Mucosa of descending colon (tissue), 3 donors: ENCODE results near the gene CBFA2T3. TPM values are rescaled to one million over a fixed set of nuclear protein-coding genes. Genes with fewer than 3 reads are reported as not detected.

Source experiments
- ATAC-seq: fragments of 200-7000 bp; cut with Tn5 transposase; one replicate; pipeline ENCODE4 v1.9.1; 2020; ENCODE audit warnings: mild to moderate bottlenecking, moderate library complexity
- DNase-seq, 3 donors: peaks; one replicate each; pipeline ENCODE4 v3.0.0-alpha.2; 2020
- H3K36me3 ChIP-seq: fragments of 200-600 bp; one replicate; pipeline ENCODE4 v1.8.0; 2021; ENCODE audit warnings: low read depth, mild to moderate bottlenecking
- H3K4me1 ChIP-seq: fragments of 200-600 bp; one replicate; pipeline ENCODE4 v1.8.0; 2021; ENCODE audit warnings: low read depth, mild to moderate bottlenecking
- H3K4me3 ChIP-seq: fragments of 200-600 bp; one replicate; pipeline ENCODE4 v1.8.0; 2021; ENCODE audit warnings: mild to moderate bottlenecking
- H3K9me3 ChIP-seq: fragments of 200-600 bp; one replicate; pipeline ENCODE4 v1.8.0; 2021; ENCODE audit warnings: mild to moderate bottlenecking
- CTCF ChIP-seq: fragments of 200-600 bp; IDR thresholded peaks from one replicate; pipeline ENCODE4 v1.8.0; 2022; ENCODE audit warnings: antibody characterized with exemption, mild to moderate bottlenecking
- intact Hi-C, 2 donors: fragments of 100-400 bp; cut with DNase I in 1 of 2; cut with micrococcal nuclease in 1 of 2; formaldehyde crosslinking; loops; one replicate each; pipeline versions ENCODE4 v1.11.0 to v1.11.1; 2022; cut with DNase I, micrococcal nuclease
- total RNA-seq, 3 donors: library from RNA; stranded (reverse); fragmentation: NEBNext Ultra II Directional in 2 of 3; extraction: Animal tissue kit (Norgen Biotek cat#: 25700) in 2 of 3; gene quantifications; one replicate each; pipeline versions ENCODE4 v1.2.1 to v1.2.4, GENCODE V29; 2021 to 2023
- donor health status: DM: no; HTN: no; CAD: no; lungs with moderate emphysema.
- donor health status: DM: no; HTN: no; CAD: no.
- donor health status: DM: no; HTN: yes; CAD: no.

The CBFA2T3 gene
- total RNA-seq, 3 donors from 2014 or later, result 6.9 to 12.8 (median 8.4) TPM

DNA sequence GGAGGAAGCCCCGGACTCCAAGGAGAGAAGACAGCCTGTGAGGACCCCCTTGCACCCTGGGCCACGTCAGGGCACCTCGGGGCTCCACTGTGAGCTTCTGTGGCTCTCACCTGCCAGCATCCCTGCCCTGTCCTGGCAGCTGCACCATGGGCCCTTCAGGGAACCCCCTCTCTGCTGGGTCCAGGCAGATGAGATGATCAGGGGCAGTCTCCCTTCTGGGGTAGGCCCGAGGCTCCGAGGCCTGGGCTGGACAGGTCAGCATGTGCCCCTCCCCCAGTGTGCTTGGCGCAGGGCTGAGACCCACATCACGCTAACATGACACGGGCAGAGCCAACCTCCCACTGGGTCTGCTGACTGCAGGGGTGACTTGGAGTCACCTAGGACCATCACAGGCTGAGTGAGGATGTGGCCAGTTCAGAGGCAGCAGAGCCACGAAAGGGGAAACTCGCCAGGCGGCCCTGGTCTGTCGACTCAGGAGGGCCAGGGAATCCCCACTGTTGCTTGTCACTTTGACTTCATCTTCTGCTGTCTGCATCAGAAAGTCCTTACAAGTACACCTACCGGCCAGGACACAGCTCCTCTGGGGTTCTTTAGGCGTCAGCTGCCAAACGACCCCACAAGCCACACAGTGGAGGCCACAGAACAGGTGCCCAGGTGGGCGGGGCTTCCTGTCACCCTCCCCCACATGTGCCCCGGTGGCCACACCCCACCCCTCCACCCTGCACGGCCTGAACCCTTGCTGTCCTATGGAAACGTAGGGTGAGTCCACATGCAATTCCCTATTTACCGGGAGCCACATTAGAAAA is 122.5 kb downstream of the CBFA2T3 start:
- intact Hi-C loops, result no loop called here
- DNase-seq, result peak in 1 of 3 donors; percentile 34
- H3K36me3 ChIP-seq, result no peaks in the 10 kb centered on the region

DNA sequence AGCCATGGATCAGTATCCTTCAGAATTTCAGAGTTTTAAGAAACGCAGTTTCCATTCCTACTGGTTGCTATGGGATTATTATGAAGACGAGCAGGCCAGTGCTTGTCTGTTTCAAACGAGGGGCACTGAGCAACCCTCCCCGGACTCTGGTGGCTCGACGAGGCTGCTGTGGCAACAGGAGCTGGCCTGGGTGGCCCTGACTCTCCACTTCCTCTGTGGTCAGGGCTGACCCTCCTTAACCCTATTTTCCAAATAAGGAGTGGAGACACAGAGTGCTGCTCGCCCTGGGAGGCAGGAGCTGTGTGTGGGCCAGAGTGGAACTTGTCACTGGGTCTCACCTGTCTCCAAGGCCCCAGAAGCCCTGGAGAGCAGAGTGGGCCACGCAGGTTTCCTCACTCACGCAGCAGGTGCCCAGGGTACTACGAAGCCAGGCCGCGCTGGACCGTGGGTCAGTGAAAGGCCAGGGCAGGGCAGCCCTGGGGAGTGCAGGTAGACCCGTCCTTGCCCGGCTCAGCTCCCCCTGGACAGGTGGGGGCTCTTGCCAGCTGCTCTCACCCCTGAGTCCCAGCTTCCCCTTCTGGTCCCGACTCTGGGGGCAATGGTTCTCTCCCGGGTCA is 123.6 kb downstream of the CBFA2T3 start:
- no peak for ATAC-seq
- TF ChIP-seq CTCF, result no peak
- no peaks in the 10 kb centered on the region for H3K36me3 ChIP-seq

More for the DNA sequence above, 122.5 kb downstream of the CBFA2T3 start:
- Histone ChIP-seq H3K4me3 (no peak overlapping the region), H3K9me3 (no peaks in the 10 kb centered on the region), H3K4me1 (peaks cover 32% of the 10 kb centered on the region)
- no peak for ATAC-seq
- TF ChIP-seq CTCF, result no peak

GRCh38 chr16:88851616-88852015 is 125.4 kb downstream of the CBFA2T3 start:
- intact Hi-C loops, result no loop called here

More for the DNA sequence above, 123.6 kb downstream of the CBFA2T3 start:
- H3K9me3 ChIP-seq, result no peaks in the 10 kb centered on the region
- H3K4me1 ChIP-seq, result peaks cover 32% of the 10 kb centered on the region
- DNase-seq, result peak in 1 of 3 donors; percentile 23
- H3K4me3 ChIP-seq, result no peak overlapping the region
- intact Hi-C loops, result no loop called here

GRCh38 chr16:88850531-88851199 is 126.3 kb downstream of the CBFA2T3 start:
- DNase-seq (no peak), ATAC-seq (no peak)
- intact Hi-C loops, result no loop called here
- no peak overlapping the region for H3K4me3 ChIP-seq
- TF ChIP-seq CTCF, result no peak
- peaks cover 15% of the 10 kb centered on the region for H3K4me1 ChIP-seq
- no peaks in the 10 kb centered on the region for H3K9me3 ChIP-seq
- H3K36me3 ChIP-seq, result no peaks in the 10 kb centered on the region

More at GRCh38 chr16:88851616-88852015, 125.4 kb downstream of the CBFA2T3 start:
- Histone ChIP-seq H3K4me1 (peaks cover 22% of the 10 kb centered on the region), H3K4me3 (no peak overlapping the region), H3K36me3 (no peaks in the 10 kb centered on the region), H3K9me3 (no peaks in the 10 kb centered on the region)
- ATAC-seq (no peak), DNase-seq (no peak)
- TF ChIP-seq CTCF, result no peak

GRCh38 chr16:88848557-88848956 is 128.4 kb downstream of the CBFA2T3 start:
- no peak for ATAC-seq

More at GRCh38 chr16:88848557-88848956, 128.4 kb downstream of the CBFA2T3 start:
- no peak for TF ChIP-seq CTCF
- Histone ChIP-seq H3K4me3 (no peak overlapping the region), H3K4me1 (peaks cover 2% of the 10 kb centered on the region), H3K36me3 (no peaks in the 10 kb centered on the region), H3K9me3 (no peaks in the 10 kb centered on the region)
- no peak for DNase-seq
- intact Hi-C loops, result no loop called here
